GM12878 (cell line): ENCODE measurements around the gene TMEM114. TPM values are rescaled to one million over a fixed set of nuclear protein-coding genes. Genes with fewer than 3 reads are reported as not detected.

Source experiments
- ATAC-seq: fragments of 200-7000 bp; cut with Tn5 transposase; 3 replicates; pipeline ENCODE4 v1.9.1; 2020; ENCODE audit warnings: mild to moderate bottlenecking, moderate library complexity
- BruUV-seq: library from RNA; stranded (reverse); fragments of 400-500 nt; replicated peaks from 2 replicates; lab custom pipeline; 2021; lab: Mats Ljungman, UMichigan
- CTCF ChIA-PET: fragments of 300-600 bp; sonication (Branson Sonifier 250); formaldehyde crosslinking; extraction: SDS; loops from one replicate; lab custom pipeline; 2021; ENCODE audit warnings: inconsistent platforms; lab: Yijun Ruan, JAX
- POLR2A ChIA-PET: fragments of 350-600 bp; formaldehyde crosslinking; extraction: SDS; loops from one replicate; lab custom pipeline; 2021; ENCODE audit warnings: inconsistent platforms; lab: Charles Lee
- RAD21 ChIA-PET: fragments of 300-600 bp; sonication (Branson Sonifier 250); formaldehyde crosslinking; loops from one replicate; lab custom pipeline; 2023; ENCODE audit warnings: antibody characterized with exemption; ENCODE audit not compliant: unreplicated experiment; lab: Charles Lee
- SMC1A ChIA-PET: fragments of 300-600 bp; sonication (Branson Sonifier 250); formaldehyde crosslinking; loops from one replicate; lab custom pipeline; 2023; ENCODE audit not compliant: unreplicated experiment, uncharacterized antibody; lab: Charles Lee
- DNase-seq: peaks from one replicate; pipeline ENCODE4 v3.0.0-alpha.2; 2011; ENCODE audit warnings: low read depth, low spot score
- FAIRE-seq: peaks from 3 replicates; lab custom pipeline; 2011; peaks lifted over from hg19 to GRCh38; lab: Jason Lieb, UNC
- H2AFZ ChIP-seq: 2 replicates; pipeline ENCODE4 v1.6.0; 2011; ENCODE audit warnings: low read depth, low read length, control low read depth; ENCODE audit not compliant: control insufficient read depth
- H3K27ac ChIP-seq: 2 replicates; pipeline ENCODE4 v1.5.1; 2011; ENCODE audit warnings: control low read depth; ENCODE audit not compliant: control insufficient read depth, insufficient read depth
- H3K27me3 ChIP-seq, 2 experiments: replicated peaks in 1 of 2; 2 replicates each; pipeline versions ENCODE4 v1.6.0 to v1.6.1; 2011; ENCODE audit warnings: low read length in 1 of 2; ENCODE audit not compliant: control insufficient read depth in 2 of 2, insufficient read depth in 2 of 2
- H3K36me3 ChIP-seq, 2 experiments: 2 replicates each; pipeline ENCODE4 v1.5.1; 2011; ENCODE audit warnings: low read length in 1 of 2; ENCODE audit not compliant: control insufficient read depth in 2 of 2, insufficient read depth in 2 of 2
- H3K4me1 ChIP-seq: 2 replicates; pipeline ENCODE4 v1.6.1; 2011; ENCODE audit warnings: mild to moderate bottlenecking, low read length, moderate library complexity, mixed read lengths; ENCODE audit not compliant: control insufficient read depth, insufficient read depth
- H3K4me2 ChIP-seq: 2 replicates; pipeline ENCODE4 v1.6.0; 2011; ENCODE audit warnings: control low read depth; ENCODE audit not compliant: control insufficient read depth, insufficient read depth
- H3K4me3 ChIP-seq: fragments of 200-600 bp; sonication (generic); 2 replicates; pipeline ENCODE4 v1.5.1; 2016
- H3K79me2 ChIP-seq: 2 replicates; pipeline ENCODE4 v1.6.0; 2011; ENCODE audit warnings: low read length; ENCODE audit not compliant: control insufficient read depth, insufficient read depth
- H3K9ac ChIP-seq: 2 replicates; pipeline ENCODE4 v1.8.0; 2011; ENCODE audit warnings: low read length, control low read depth, mixed read lengths; ENCODE audit not compliant: control insufficient read depth, insufficient read depth
- H3K9me3 ChIP-seq: replicated peaks from 3 replicates; pipeline ENCODE4 v1.5.1; 2011; ENCODE audit warnings: mild to moderate bottlenecking, low read length; ENCODE audit not compliant: control insufficient read depth, insufficient read depth
- H4K20me1 ChIP-seq: 2 replicates; pipeline ENCODE4 v1.6.0; 2011; ENCODE audit not compliant: control insufficient read depth, insufficient read depth
- CBFB ChIP-seq: IDR thresholded peaks from 2 replicates; pipeline ENCODE4 v1.6.1; 2016; ENCODE audit warnings: antibody characterized with exemption, low read depth
- EGR1 ChIP-seq, 2 experiments: IDR thresholded peaks; 1 replicate in 1 of 2; 2 replicates in 1 of 2; pipeline ENCODE4 v1.6.1; 2011 to 2012; ENCODE audit warnings: low read depth in 2 of 2, low read length in 2 of 2, borderline replicate concordance in 1 of 2, mild to moderate bottlenecking in 1 of 2, moderate library complexity in 1 of 2
- ELK1 ChIP-seq: IDR thresholded peaks from 2 replicates; pipeline ENCODE4 v1.6.1; 2012; ENCODE audit warnings: low read depth, low read length, improper control_type of control experiment
- EP300 ChIP-seq, 2 experiments: fragments of 150-350 bp in 1 of 2; IDR thresholded peaks; 2 replicates each; pipeline ENCODE4 v1.6.1; 2011 to 2012; ENCODE audit warnings: low read depth in 2 of 2, low read length in 2 of 2, borderline replicate concordance in 1 of 2, improper control_type of control experiment in 1 of 2, inconsistent platforms in 1 of 2; ENCODE audit not compliant: control insufficient read depth in 1 of 2
- HDGF ChIP-seq: fragments of 450-650 bp; IDR thresholded peaks from 2 replicates; pipeline ENCODE4 v1.6.1; 2016; ENCODE audit warnings: antibody characterized with exemption
- IKZF1 ChIP-seq: fragments of 450-650 bp; conservative IDR thresholded peaks from 2 replicates; pipeline ENCODE4 v1.6.1; 2017; ENCODE audit warnings: antibody characterized with exemption, mild to moderate bottlenecking
- MEF2B ChIP-seq: fragments of 450-650 bp; IDR thresholded peaks from 2 replicates; pipeline ENCODE4 v1.6.1; 2018; ENCODE audit warnings: mild to moderate bottlenecking, moderate library complexity; ENCODE audit not compliant: partially characterized antibody, poor library complexity, severe bottlenecking
- PKNOX1 ChIP-seq: fragments of 450-650 bp; IDR thresholded peaks from 2 replicates; pipeline ENCODE4 v1.6.1; 2016; ENCODE audit warnings: mild to moderate bottlenecking
- RELA ChIP-seq: fragments of 450-650 bp; IDR thresholded peaks from 2 replicates; pipeline ENCODE4 v1.8.0; 2014; ENCODE audit warnings: borderline replicate concordance; ENCODE audit not compliant: partially characterized antibody
- SREBF2 ChIP-seq: IDR thresholded peaks from 2 replicates; pipeline ENCODE4 v1.6.1; 2012; ENCODE audit warnings: mild to moderate bottlenecking, low read length
- STAT3 ChIP-seq: IDR thresholded peaks from 2 replicates; pipeline ENCODE4 v1.6.1; 2011; ENCODE audit warnings: low read depth, low read length, improper control_type of control experiment
- TCF7 ChIP-seq: IDR thresholded peaks from 2 replicates; pipeline ENCODE4 v1.6.1; 2014; ENCODE audit warnings: antibody characterized with exemption, borderline replicate concordance
- USF1 ChIP-seq: IDR thresholded peaks from 2 replicates; pipeline ENCODE4 v1.6.1; 2011; ENCODE audit warnings: borderline replicate concordance, low read depth, mild to moderate bottlenecking, moderate library complexity, mixed read lengths, low read length; ENCODE audit not compliant: insufficient read depth; ENCODE audit errors: extremely low read length
- ZNF384 ChIP-seq: IDR thresholded peaks from 2 replicates; pipeline ENCODE4 v1.6.1; 2012; ENCODE audit warnings: low read depth, mild to moderate bottlenecking, low read length, improper control_type of control experiment, borderline replicate concordance
- WGBS: methylation state at CpG from one replicate; pipeline ENCODE4 v1.1.6; 2016; ENCODE audit warnings: low lambda C conversion rate; ENCODE audit not compliant: insufficient replicate concordance, insufficient coverage; ENCODE audit errors: missing lambda C conversion rate; 5-methylcytosine and 5-hydroxymethylcytosine counted together
- in situ Hi-C: fragments of 300-500 bp; cut with MboI; formaldehyde crosslinking; loops from 9 replicates; pipeline ENCODE4 v1.14.3; 2018; ENCODE audit warnings: mixed read lengths
- intact Hi-C: fragments of 100-400 bp; cut with micrococcal nuclease; formaldehyde crosslinking; loops from one replicate; pipeline ENCODE4 v1.14.2; 2022; ENCODE audit not compliant: unreplicated experiment
- polyA plus RNA-seq, 11 experiments: library from polyadenylated mRNA; depleted of rRNA in 4 of 11; unstranded in 6 of 11; stranded (reverse) in 5 of 11; fragments of >200 nt; fragmentation: Nextera tagmentation in 4 of 11; fragmentation: Illumina TruSeq in 1 of 11; extraction: Ambion mirVana in 4 of 11; extraction: Trizol in 1 of 11; gene quantifications; 1 replicate in 1 of 11; 2 replicates in 10 of 11; pipeline versions ENCODE4 v1.2.1 to v1.2.3, GENCODE V29; 2011 to 2016; ENCODE audit warnings: inconsistent platforms in 2 of 11, missing spikeins in 2 of 11, low read depth in 1 of 11
- total RNA-seq, 4 experiments: library from RNA; depleted of rRNA in 3 of 4; stranded (reverse); fragments of >200 nt in 3 of 4; fragmentation: Illumina TruSeq in 1 of 4; extraction: Trizol in 1 of 4; gene quantifications; 2 replicates each; pipeline versions ENCODE4 v1.2.1 to v1.2.3, GENCODE V29; 2013 to 2021

TMEM114 gene
- total and polyA plus RNA-seq, 10 of the 15 experiments (the other 5 are each of a cell fraction or from before 2014, with no cell fraction given) = not detected

- peak; percentile 72 for TF ChIP-seq IKZF1
- peak in 1 of 2 experiments; percentile 91; a peak in 2 of 3 replicates for TF ChIP-seq EGR1 (IDR thresholded peaks at IDR 0.05; ENCODE audit: borderline replicate concordance in 1 of 2, low read depth in 2 of 2, low read length in 2 of 2)
- TF ChIP-seq USF1 = no peak
- TF ChIP-seq, all 136 proteins: peak for 20
Observed at GRCh38 chr16:8621572-8622314, 31.4 kb upstream of the TMEM114 start, which contains the start of gene METTL22 (continued).

GRCh38 chr16:8621222-8621571 lies 30.9 kb upstream of the TMEM114 start:
- POLR2A ChIA-PET = interaction anchor here (0.7 kb wide), 1 partner anchor 24 kb away, joined by 3 read pairs; no protein-coding TSS in a partner anchor
- H3K9me3 ChIP-seq = no peaks in the 10 kb centered on the region
- no peaks in the 10 kb centered on the region for H4K20me1 ChIP-seq
- H3K79me2 ChIP-seq = peaks cover 22% of the 10 kb centered on the region
- DNase-seq (no peak), ATAC-seq (no peak), FAIRE-seq (no peak)
- no peaks in the 10 kb centered on the region for H3K4me1 ChIP-seq
- SMC1A ChIA-PET = interaction anchor here (0.6 to 0.9 kb wide), 2 partner anchors 175 to 1804 kb away, joined by 3 read pairs; no protein-coding TSS in a partner anchor
- H3K27me3 ChIP-seq = peaks cover 0 to 1% of the 10 kb centered on the region in 2 experiments; a peak in 1 of 4 replicates
- peak overlapping the region; percentile 86 for H3K4me2 ChIP-seq
- peak overlapping the region; percentile 64; the same call in 1 of the 2 replicates for H3K27ac ChIP-seq
- peaks cover 0 to 1% of the 10 kb centered on the region in 2 experiments; a peak in 1 of 4 replicates for H3K36me3 ChIP-seq
- in situ Hi-C loops = no loop called here
- RAD21 ChIA-PET = no interaction called here
- intact Hi-C loops = loop anchor here (5.0 kb wide), 1 partner anchor 44 kb away; no protein-coding TSS in a partner anchor
- peak overlapping the region; percentile 64 for H2AFZ ChIP-seq
- WGBS = 16% methylated on average over 12 of the region's 12 CpGs
- CTCF ChIA-PET = interaction anchor here (1.0 to 1.4 kb wide), 2 partner anchors 513 to 518 kb away, joined by 3 read pairs; no protein-coding TSS in a partner anchor
- peak overlapping the region; percentile 89; the same call in 1 of the 2 replicates for H3K9ac ChIP-seq
- no TSS peak for BruUV-seq
- peak overlapping the region; percentile 99 for H3K4me3 ChIP-seq
- TF ChIP-seq ELK1 = no peak
- no peak for TF ChIP-seq CBFB
- TF ChIP-seq IKZF1 = no peak
- TF ChIP-seq STAT3 = no peak
- no peak for TF ChIP-seq HDGF
- no peak for TF ChIP-seq PKNOX1
- TF ChIP-seq EP300 (IDR thresholded peaks at IDR 0.05; ENCODE audit: borderline replicate concordance in 1 of 2, control insufficient read depth in 1 of 2, low read depth in 2 of 2, low read length in 2 of 2) = no peak
- no peak for TF ChIP-seq TCF7
- TF ChIP-seq SREBF2 = no peak
- no peak for TF ChIP-seq ZNF384
- no peak for TF ChIP-seq MEF2B
- no peak for TF ChIP-seq RELA
